Measurements from ENCODE around the gene CA11.

The CA11 gene

DNA sequence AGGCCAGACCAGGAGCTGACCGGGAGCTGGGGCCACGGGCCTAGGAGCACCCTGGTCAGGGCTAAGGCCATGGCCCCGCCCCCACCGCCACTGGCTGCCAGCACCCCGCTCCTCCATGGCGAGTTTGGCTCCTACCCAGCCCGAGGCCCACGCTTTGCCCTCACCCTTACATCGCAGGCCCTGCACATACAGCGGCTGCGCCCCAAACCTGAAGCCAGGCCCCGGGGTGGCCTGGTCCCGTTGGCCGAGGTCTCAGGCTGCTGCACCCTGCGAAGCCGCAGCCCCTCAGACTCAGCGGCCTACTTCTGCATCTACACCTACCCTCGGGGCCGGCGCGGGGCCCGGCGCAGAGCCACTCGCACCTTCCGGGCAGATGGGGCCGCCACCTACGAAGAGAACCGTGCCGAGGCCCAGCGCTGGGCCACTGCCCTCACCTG is 20.1 kb downstream of the CA11 start:
- H3K27ac ChIP-seq: no peak overlapping the region
- H3K4me3 ChIP-seq (ENCODE audit: low read depth in 1 of 2, low read length in 1 of 2): no peak overlapping the region

DNA sequence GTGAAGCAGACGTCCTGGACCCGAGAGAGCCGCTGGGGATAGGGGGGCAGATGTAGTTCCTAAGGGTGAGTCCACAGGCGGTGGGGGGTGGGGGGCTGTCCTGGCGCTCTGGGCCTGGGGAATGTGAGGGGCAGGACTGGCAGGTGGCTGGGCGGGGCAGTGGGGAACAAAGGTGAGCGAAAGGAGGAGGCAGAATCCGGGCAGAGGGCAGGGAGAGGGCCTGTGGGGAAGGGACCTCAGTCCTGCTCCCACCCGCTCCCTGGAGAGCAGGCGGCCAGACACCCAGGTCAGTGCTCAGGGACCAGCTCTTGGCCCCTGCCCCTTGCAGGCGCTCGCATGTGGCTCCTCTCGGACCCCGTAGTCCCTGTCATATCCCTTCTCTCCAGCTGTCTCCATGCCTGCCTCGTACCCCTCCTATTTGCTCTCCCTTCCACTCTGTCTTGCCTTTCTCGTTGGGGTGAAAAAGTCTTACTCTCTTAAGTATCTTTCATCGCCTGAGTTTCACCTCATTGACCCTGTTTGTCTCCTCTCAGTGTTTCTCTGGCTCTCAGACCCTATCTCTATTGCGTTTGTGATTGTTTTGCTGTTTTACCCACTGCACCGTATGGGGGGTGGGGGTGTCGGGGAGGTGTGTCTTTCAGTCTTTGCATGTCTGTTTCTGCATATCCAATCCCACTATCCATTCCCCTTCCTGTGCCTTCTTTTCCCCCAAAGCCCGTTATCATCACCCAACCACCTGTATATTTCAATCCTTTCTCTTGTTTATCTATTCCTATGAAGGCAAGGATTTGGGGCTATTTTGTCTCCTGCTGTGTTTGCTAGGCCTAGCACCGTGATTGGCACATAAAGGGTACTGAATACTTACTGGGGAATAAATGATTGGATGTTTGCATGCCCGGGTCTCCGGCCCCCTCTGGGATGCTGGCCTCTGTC is 20.9 kb downstream of the CA11 start:
- H3K4me3 ChIP-seq (ENCODE audit: low read depth in 1 of 2, low read length in 1 of 2): peak overlapping the region in 1 of 2 experiments; percentile 58
- no peaks in the 10 kb centered on the region for H3K9me3 ChIP-seq
- no peak for TF ChIP-seq CTCF (IDR thresholded peaks at IDR 0.05)
- H3K36me3 ChIP-seq: peaks cover 21% of the 10 kb centered on the region
- H3K27ac ChIP-seq: peak overlapping the region; percentile 67
- H3K4me1 ChIP-seq (ENCODE audit: control insufficient read depth in 1 of 2, insufficient read depth in 1 of 2, low read depth in 1 of 2, low read length in 1 of 2): peaks cover 17 to 18% of the 10 kb centered on the region in 2 experiments
- no peaks in the 10 kb centered on the region for H3K27me3 ChIP-seq

More for the DNA sequence above, 20.1 kb downstream of the CA11 start:
- H3K9me3 ChIP-seq: no peaks in the 10 kb centered on the region
- no peak for TF ChIP-seq CTCF (IDR thresholded peaks at IDR 0.05)
- H3K36me3 ChIP-seq: peaks cover 29% of the 10 kb centered on the region
- peaks cover 22 to 23% of the 10 kb centered on the region in 2 experiments for H3K4me1 ChIP-seq (ENCODE audit: control insufficient read depth in 1 of 2, insufficient read depth in 1 of 2, low read depth in 1 of 2, low read length in 1 of 2)
- H3K27me3 ChIP-seq: no peaks in the 10 kb centered on the region

- H3K4me3 ChIP-seq (ENCODE audit: low read depth in 1 of 2, low read length in 1 of 2): peak overlapping the region; percentile 43 to 58
- peak; percentile 36 for TF ChIP-seq CTCF (IDR thresholded peaks at IDR 0.05)
- H3K27me3 ChIP-seq: no peaks in the 10 kb centered on the region
- H3K9me3 ChIP-seq: no peaks in the 10 kb centered on the region
- peak overlapping the region; percentile 67 for H3K27ac ChIP-seq
- H3K4me1 ChIP-seq (ENCODE audit: control insufficient read depth in 1 of 2, insufficient read depth in 1 of 2, low read depth in 1 of 2, low read length in 1 of 2): peaks cover 23 to 24% of the 10 kb centered on the region in 2 experiments
- peaks cover 12% of the 10 kb centered on the region for H3K36me3 ChIP-seq
These were observed 21.9 kb downstream of the CA11 start for GRCh38 chr19:48624067-48624594.

DNA sequence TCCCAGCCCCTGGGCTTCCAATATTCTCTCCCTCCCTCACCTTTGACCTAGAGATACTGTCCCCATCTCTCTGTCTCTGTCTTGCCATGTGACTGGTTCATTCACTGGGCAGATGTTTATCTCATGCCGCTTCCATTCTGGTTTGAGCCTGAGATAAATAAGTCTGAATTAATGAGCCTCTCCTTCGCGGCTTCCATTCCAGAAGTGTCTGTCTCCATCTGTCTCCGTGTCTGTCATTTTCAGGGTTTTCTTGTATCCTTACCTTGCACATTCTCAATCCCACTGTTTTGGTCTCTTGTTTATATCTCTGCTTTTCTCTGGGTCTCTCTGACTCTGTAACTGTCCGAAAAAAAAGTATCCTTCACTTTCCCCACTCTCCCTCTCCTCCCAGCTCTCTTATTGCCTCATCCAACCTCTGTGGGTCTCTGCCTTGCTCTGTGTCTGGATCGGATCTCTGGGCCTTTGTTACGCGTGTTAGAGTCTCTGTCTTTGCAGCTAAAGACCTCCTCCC is 22.4 kb downstream of the CA11 start:
- no peak for TF ChIP-seq CTCF (IDR thresholded peaks at IDR 0.05)
- Histone ChIP-seq H3K27ac (peak overlapping the region; percentile 67), H3K36me3 (peaks cover 6% of the 10 kb centered on the region), H3K27me3 (no peaks in the 10 kb centered on the region), H3K9me3 (no peaks in the 10 kb centered on the region), H3K4me3 (ENCODE audit: low read depth in 1 of 2, low read length in 1 of 2) (peak overlapping the region; percentile 43 to 58), H3K4me1 (ENCODE audit: control insufficient read depth in 1 of 2, insufficient read depth in 1 of 2, low read depth in 1 of 2, low read length in 1 of 2) (peaks cover 25 to 28% of the 10 kb centered on the region in 2 experiments)

GRCh38 chr19:48619692-48620585 is 26.0 kb downstream of the CA11 start:
- peaks cover 27% of the 10 kb centered on the region for H3K36me3 ChIP-seq
- no peak for TF ChIP-seq CTCF (IDR thresholded peaks at IDR 0.05)
- H3K27ac ChIP-seq: peak overlapping the region; percentile 87
- peak overlapping the region; percentile 73 to 79 for H3K4me3 ChIP-seq (ENCODE audit: low read depth in 1 of 2, low read length in 1 of 2)
- H3K9me3 ChIP-seq: no peaks in the 10 kb centered on the region
- peaks cover 37 to 38% of the 10 kb centered on the region in 2 experiments for H3K4me1 ChIP-seq (ENCODE audit: control insufficient read depth in 1 of 2, insufficient read depth in 1 of 2, low read depth in 1 of 2, low read length in 1 of 2)
- H3K27me3 ChIP-seq: no peaks in the 10 kb centered on the region
